Stimulated activated CD4-positive, alpha-beta T cell treated with anti-CD3 and anti-CD28 coated beads, TNF-alpha, amount 100 ng/mL, for 24 hours (primary cell): ENCODE data around the gene KLF6.

Experiments used
- DNase-seq, 3 experiments: peaks; one replicate each; pipeline ENCODE4 v3.0.0-alpha.2; 2020; ENCODE audit warnings: low read depth in 3 of 3

KLF6 gene

DNA sequence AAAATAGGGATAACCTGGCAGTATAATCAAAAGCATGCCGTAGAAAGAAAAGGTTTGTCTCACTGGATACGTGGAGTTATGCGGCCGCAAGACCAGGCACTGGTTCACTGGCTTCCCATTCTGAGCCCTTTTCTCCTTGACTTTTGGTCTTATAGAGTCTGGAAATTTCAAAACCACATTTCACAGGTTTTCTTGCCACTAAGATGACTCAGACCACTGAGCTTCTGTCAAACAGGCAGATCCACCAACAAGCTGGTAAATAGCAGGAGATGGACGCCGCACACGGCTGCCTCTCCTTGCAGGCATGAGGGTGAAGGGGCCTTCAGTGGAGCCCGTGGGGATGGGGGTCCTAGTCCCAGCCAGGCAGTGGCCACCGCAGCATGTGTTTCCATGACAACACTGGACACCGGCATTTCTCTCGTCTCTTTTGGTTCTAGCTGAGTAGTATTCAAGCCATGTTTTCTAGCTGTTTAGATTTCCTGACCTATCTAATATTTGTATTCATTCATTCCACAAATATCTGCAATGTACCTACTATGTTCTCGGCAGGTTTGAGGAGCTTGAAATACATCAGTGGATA, 55.5 kb downstream of the KLF6 start:
- DNase-seq: no peak

DNA sequence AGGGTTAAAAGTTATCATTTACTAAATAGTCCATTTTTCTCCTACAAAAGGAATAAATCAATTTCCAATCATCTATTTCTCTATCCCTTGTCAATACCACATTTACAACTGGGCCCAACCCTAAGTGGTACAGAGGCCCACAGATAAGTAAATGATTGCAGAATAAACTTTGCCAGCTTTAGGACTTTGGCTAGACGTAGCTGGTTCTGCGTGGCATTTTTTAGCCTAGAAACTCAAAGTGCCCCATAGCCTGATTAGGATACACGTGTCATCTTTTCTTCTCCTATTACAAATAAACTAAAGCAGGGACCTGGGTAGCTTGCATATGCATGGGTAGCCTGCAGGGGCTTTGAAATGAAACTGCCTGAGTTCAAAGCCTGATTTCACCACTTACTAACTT, 56.4 kb downstream of the KLF6 start:
- DNase-seq: no peak

DNA sequence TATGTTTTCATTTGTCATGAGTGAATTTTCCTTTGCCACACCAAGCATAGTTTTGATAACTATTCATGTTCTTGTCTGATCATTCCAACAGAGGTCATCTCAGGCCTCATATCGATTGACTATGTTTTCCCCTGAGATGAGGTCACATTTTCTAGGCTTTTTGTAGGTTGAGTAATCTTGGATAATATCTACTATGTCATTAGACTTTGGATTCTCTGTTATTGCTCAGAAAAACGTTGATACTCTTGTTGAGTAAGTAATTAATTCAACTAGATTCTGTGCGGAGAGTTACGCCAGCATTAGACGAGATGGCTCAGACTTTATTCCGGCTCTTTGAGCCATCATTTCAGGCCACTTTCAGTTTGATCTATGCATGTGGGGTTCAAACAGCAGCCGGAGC, 57.7 kb downstream of the KLF6 start:
- DNase-seq: no peak
